ENCODE results near the gene TCFL5. TPM values are rescaled to one million over a fixed set of nuclear protein-coding genes. Genes with fewer than 3 reads are reported as not detected.
A peak's percentile ranks its signal among the peaks of the same experiment; 100 is the strongest.

Gene TCFL5
- polyA plus RNA-seq, 3 donors: 0.38 to 3.5 (median 0.89) TPM

- H3K79me2 ChIP-seq (ENCODE audit: insufficient read depth, low read length): no peaks in the 10 kb centered on the region
- H3K4me1 ChIP-seq (ENCODE audit: control insufficient read depth in 1 of 2, insufficient read depth in 2 of 2, low read length in 2 of 2): peaks cover 15 to 18% of the 10 kb centered on the region in 2 donors
- H3K9ac ChIP-seq (ENCODE audit: insufficient read depth, low read length, poor library complexity, severe bottlenecking): no peak overlapping the region
- Mint-ChIP-seq H3K27ac (no peak overlapping the region), H3K9me3 (peaks cover 0 to 8% (median 0%) of the 10 kb centered on the region in 7 donors), H3K36me3 (peaks cover 18 to 22% of the 10 kb centered on the region in 2 donors), H3K4me1 (peaks cover 20% of the 10 kb centered on the region), H3K27me3 (ENCODE audit: low read depth in 3 of 3) (peaks cover 0 to 5% (median 3%) of the 10 kb centered on the region in 3 donors), H3K4me3 (no peak overlapping the region)
- no peak for DNase-seq
- intact Hi-C loops (cut with micrococcal nuclease): no loop called here
- H3K36me3 ChIP-seq (replicated peaks in 1 of 2; ENCODE audit: control insufficient read depth in 1 of 2, insufficient read depth in 2 of 2, low read length in 2 of 2): peaks cover 6 to 13% of the 10 kb centered on the region in 2 donors
- 93% methylated on average over 15 of the region's 16 CpGs for WGBS (ENCODE audit: insufficient coverage)
- no peak overlapping the region for H3K4me3 ChIP-seq (replicated peaks in 1 of 3; ENCODE audit: low read depth in 2 of 3, low read length in 3 of 3)
- H3K4me2 ChIP-seq (replicated peaks; ENCODE audit: extremely low read depth, low read length, poor library complexity, severe bottlenecking): no peak overlapping the region
- TF ChIP-seq, protein P1, sequence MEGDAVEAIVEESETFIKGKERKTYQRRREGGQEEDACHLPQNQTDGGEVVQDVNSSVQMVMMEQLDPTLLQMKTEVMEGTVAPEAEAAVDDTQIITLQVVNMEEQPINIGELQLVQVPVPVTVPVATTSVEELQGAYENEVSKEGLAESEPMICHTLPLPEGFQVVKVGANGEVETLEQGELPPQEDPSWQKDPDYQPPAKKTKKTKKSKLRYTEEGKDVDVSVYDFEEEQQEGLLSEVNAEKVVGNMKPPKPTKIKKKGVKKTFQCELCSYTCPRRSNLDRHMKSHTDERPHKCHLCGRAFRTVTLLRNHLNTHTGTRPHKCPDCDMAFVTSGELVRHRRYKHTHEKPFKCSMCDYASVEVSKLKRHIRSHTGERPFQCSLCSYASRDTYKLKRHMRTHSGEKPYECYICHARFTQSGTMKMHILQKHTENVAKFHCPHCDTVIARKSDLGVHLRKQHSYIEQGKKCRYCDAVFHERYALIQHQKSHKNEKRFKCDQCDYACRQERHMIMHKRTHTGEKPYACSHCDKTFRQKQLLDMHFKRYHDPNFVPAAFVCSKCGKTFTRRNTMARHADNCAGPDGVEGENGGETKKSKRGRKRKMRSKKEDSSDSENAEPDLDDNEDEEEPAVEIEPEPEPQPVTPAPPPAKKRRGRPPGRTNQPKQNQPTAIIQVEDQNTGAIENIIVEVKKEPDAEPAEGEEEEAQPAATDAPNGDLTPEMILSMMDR (IDR thresholded peaks at IDR 0.05): no peak
- H3K9me3 ChIP-seq (replicated peaks in 1 of 2; ENCODE audit: control insufficient read depth in 1 of 2, insufficient read depth in 1 of 2, low read length in 2 of 2): no peaks in the 10 kb centered on the region
- H4K20me1 ChIP-seq (ENCODE audit: insufficient read depth, low read length): no peaks in the 10 kb centered on the region
- no peak overlapping the region for H2AFZ ChIP-seq (ENCODE audit: insufficient read depth, low read depth, low read length, poor library complexity, severe bottlenecking)
- H3K27ac ChIP-seq (ENCODE audit: low read depth in 1 of 2, low read length in 2 of 2): no peak overlapping the region
- no peaks in the 10 kb centered on the region for H3K27me3 ChIP-seq (ENCODE audit: control insufficient read depth in 2 of 2, insufficient read depth in 2 of 2, low read length in 2 of 2)
Observed at GRCh38 chr20:62841705-62842212, 19.9 kb downstream of the TCFL5 start.

DNA sequence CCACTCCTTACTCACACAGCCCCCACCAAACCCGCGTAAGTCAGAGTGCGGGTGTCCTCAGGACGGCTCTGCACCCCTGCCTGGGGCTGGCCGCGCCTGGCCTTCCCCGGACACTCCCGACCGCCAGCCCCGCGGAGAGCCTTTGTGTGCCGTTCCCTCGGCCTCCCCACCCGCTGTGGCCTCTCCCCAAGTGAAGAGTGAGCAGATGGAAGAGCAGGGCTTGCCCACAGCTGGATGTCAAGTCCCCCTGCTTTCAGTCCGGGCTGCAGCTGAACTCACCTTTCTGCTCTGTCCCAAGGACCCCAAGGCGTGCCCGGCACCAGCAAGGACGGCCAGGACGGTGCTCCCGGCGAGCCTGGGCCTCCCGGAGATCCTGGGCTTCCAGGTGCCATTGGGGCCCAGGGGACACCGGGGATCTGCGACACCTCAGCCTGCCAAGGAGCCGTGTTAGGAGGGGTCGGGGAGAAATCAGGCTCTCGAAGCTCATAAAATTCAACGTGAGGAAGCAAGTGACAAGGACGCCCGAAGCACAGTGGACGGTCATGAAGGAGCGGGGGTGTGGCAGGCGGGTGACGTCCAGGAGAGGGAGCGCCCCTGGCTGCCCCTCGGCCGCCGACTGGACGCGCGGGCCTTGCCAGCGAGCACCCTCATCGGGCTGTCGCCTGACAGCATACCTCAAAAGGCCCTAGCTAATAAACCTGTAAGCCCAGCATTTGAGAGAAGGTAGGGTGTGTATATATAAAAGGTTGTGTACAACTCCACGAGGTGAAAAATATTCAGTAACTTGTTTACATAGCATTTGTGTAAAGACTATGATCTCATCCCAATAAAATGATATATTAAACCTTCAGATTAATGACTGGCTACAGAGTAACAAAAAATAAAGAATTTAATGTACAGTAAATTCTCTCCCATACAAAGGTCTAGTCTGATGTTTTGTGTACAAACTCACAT is 21.1 kb downstream of the TCFL5 start:
- peaks cover 3% of the 10 kb centered on the region in 2 donors for H3K36me3 ChIP-seq (replicated peaks in 1 of 2; ENCODE audit: control insufficient read depth in 1 of 2, insufficient read depth in 2 of 2, low read length in 2 of 2)
- 92% methylated on average over 33 of the region's 45 CpGs for WGBS (ENCODE audit: insufficient coverage)
- Mint-ChIP-seq H3K36me3 (peaks cover 8 to 14% of the 10 kb centered on the region in 2 donors), H3K4me1 (peaks cover 19% of the 10 kb centered on the region), H3K4me3 (no peak overlapping the region), H3K27ac (peak overlapping the region in 1 of 7 donors; percentile 37), H3K9me3 (peaks cover 0 to 8% (median 0%) of the 10 kb centered on the region in 7 donors), H3K27me3 (ENCODE audit: low read depth in 3 of 3) (peaks cover 3 to 5% (median 3%) of the 10 kb centered on the region in 3 donors)
- H3K4me1 ChIP-seq (ENCODE audit: control insufficient read depth in 1 of 2, insufficient read depth in 2 of 2, low read length in 2 of 2): peaks cover 15 to 18% of the 10 kb centered on the region in 2 donors
- no peaks in the 10 kb centered on the region for H3K79me2 ChIP-seq (ENCODE audit: insufficient read depth, low read length)
- no peak overlapping the region for H3K4me2 ChIP-seq (replicated peaks; ENCODE audit: extremely low read depth, low read length, poor library complexity, severe bottlenecking)
- no peak overlapping the region for H3K27ac ChIP-seq (ENCODE audit: low read depth in 1 of 2, low read length in 2 of 2)
- H2AFZ ChIP-seq (ENCODE audit: insufficient read depth, low read depth, low read length, poor library complexity, severe bottlenecking): no peak overlapping the region
- no peaks in the 10 kb centered on the region for H3K9me3 ChIP-seq (replicated peaks in 1 of 2; ENCODE audit: control insufficient read depth in 1 of 2, insufficient read depth in 1 of 2, low read length in 2 of 2)
- H3K4me3 ChIP-seq (replicated peaks in 1 of 3; ENCODE audit: low read depth in 2 of 3, low read length in 3 of 3): no peak overlapping the region
- H3K27me3 ChIP-seq (ENCODE audit: control insufficient read depth in 2 of 2, insufficient read depth in 2 of 2, low read length in 2 of 2): no peaks in the 10 kb centered on the region
- TF ChIP-seq, protein P1 (IDR thresholded peaks at IDR 0.05): no peak
- H4K20me1 ChIP-seq (ENCODE audit: insufficient read depth, low read length): no peaks in the 10 kb centered on the region
- intact Hi-C loops (cut with micrococcal nuclease): no loop called here
- H3K9ac ChIP-seq (ENCODE audit: insufficient read depth, low read length, poor library complexity, severe bottlenecking): no peak overlapping the region
- DNase-seq: no peak

Measured in CD14-positive monocyte (primary cell).